22Rv1 (cell line): ENCODE data around the gene CLTA.

Experiments
- ZFX ChIP-seq: fragments of 450-650 bp; IDR thresholded peaks from 2 replicates; pipeline ENCODE4 v1.6.1; 2017; ENCODE audit warnings: antibody characterized with exemption, borderline replicate concordance
- TF ChIP-seq, protein P1 (sequence below): fragments of 450-650 bp; IDR thresholded peaks from 2 replicates; pipeline ENCODE4 v1.5.1; 2017; ENCODE audit warnings: mild to moderate bottlenecking

DNA sequence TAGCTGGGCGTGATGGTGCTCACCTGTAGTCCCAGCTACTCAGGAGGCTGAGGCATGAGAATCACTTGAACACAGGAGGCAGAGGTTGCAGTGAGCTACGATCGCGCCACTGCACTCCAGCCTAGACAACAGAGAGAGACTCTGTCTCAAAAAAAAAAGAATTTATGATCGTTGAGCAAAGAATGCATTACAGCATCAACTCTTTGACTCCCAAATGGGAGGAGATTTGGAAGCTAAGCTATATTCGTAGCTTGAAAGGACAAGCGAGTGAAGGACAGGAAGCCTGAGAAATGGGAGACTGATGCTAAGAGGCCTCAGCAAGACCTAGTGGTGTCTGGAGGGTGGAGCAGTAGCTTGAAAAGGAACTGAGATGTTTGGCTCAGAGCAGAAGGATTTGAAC lies 31.8 kb upstream of the CLTA start:
- TF ChIP-seq, protein P1, sequence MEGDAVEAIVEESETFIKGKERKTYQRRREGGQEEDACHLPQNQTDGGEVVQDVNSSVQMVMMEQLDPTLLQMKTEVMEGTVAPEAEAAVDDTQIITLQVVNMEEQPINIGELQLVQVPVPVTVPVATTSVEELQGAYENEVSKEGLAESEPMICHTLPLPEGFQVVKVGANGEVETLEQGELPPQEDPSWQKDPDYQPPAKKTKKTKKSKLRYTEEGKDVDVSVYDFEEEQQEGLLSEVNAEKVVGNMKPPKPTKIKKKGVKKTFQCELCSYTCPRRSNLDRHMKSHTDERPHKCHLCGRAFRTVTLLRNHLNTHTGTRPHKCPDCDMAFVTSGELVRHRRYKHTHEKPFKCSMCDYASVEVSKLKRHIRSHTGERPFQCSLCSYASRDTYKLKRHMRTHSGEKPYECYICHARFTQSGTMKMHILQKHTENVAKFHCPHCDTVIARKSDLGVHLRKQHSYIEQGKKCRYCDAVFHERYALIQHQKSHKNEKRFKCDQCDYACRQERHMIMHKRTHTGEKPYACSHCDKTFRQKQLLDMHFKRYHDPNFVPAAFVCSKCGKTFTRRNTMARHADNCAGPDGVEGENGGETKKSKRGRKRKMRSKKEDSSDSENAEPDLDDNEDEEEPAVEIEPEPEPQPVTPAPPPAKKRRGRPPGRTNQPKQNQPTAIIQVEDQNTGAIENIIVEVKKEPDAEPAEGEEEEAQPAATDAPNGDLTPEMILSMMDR, result no peak
- no peak for TF ChIP-seq ZFX
